GM10266 (cell line): Measurements from ENCODE around the gene ERN1.
"Not testable (repeated sequence)": the region's sequence is repeated elsewhere in the genome, so short reads cannot be mapped to it uniquely, and the experiment has no call there.

Experiments
- DNase-seq: peaks from one replicate; pipeline ENCODE4 v3.0.0; 2012; ENCODE audit errors: extremely low spot score
- TF ChIP-seq, protein P1 (sequence below): IDR thresholded peaks from 2 replicates; pipeline ENCODE4 v1.5.1; 2012; ENCODE audit warnings: mild to moderate bottlenecking, low read depth; ENCODE audit not compliant: control insufficient read depth, insufficient read depth; ENCODE audit errors: missing control alignments

Gene ERN1

DNA sequence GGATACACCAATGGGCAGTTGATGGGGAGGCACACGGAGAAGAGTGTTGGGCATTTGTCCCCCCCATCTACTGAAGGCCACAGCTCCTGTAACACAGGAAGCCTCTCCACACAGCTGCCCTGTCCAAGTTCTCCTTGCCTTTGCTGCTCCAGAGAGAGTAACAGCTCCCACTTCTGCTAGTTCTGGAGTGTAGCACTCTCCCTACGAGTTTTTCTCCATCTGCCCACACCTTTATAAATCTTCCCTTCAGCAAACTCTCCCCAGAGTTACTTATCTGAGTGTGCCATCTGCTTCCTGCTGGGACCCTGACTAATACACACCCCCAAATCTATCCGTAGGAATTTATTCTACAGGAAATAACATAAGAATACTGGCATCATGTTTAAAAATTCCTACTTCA is 42.6 kb upstream of the ERN1 start:
- TF ChIP-seq, protein P1, sequence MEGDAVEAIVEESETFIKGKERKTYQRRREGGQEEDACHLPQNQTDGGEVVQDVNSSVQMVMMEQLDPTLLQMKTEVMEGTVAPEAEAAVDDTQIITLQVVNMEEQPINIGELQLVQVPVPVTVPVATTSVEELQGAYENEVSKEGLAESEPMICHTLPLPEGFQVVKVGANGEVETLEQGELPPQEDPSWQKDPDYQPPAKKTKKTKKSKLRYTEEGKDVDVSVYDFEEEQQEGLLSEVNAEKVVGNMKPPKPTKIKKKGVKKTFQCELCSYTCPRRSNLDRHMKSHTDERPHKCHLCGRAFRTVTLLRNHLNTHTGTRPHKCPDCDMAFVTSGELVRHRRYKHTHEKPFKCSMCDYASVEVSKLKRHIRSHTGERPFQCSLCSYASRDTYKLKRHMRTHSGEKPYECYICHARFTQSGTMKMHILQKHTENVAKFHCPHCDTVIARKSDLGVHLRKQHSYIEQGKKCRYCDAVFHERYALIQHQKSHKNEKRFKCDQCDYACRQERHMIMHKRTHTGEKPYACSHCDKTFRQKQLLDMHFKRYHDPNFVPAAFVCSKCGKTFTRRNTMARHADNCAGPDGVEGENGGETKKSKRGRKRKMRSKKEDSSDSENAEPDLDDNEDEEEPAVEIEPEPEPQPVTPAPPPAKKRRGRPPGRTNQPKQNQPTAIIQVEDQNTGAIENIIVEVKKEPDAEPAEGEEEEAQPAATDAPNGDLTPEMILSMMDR, result no peak
- no peak for DNase-seq

DNA sequence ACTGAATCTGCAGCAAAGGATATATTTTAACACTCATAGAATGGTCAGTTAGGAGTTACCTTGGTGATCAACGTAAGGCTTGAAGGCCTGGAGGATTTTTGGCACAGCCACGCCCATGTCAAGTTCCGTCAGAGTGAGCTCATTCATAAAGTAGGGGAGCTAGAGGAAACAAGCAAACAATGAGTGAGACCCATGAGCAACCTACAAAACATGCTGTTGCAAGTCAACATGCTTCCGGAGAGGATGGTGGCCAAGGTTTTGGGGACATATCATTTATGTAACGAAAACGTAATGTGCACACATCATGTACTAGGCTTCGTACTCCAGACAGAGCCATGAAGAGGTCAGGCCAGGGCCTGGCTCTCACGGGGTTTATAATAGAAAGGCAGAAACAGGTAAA is 41.1 kb upstream of the ERN1 start:
- TF ChIP-seq, protein P1, result no peak
- no peak for DNase-seq

DNA sequence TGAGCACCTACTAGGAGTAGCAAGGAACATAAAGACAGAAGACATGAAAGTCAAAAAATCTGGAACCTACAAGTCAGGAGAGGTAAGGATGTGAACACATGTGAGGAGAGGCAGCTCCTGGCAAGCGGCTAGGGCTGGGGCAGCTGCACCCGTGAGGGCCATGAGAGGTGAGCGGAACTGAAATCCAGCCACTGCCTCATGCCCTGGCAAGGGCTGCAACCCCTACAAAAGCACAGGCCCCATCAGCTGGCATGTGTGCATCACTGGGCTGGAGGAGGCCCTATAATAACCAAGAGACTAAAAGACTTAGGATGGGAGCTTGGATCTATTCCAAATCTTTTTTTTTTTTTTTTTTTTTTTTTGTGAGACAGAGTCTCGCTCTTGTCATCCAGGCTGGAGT is 40.3 kb upstream of the ERN1 start:
- TF ChIP-seq, protein P1, result no peak
- no peak for DNase-seq

DNA sequence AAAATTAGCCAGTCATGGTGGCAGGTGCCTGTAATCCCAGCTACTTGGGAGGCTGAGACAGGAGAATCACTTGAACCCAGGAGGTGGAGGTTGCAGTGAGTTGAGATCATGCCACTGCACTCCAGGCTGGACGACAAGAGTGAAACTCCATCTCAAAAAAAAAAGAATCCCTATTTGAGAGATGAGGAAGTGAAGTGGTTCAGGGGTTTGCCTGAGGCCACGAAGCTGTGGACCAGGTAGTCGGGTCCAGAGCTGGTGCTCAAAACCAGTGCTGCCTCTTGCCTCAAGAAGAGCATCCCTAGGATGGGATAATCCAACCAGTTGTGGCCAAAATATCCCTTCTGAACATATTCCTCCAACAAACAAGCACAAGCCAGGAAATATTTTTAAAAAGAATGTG is 37.7 kb upstream of the ERN1 start:
- not testable (repeated sequence) for DNase-seq

DNA sequence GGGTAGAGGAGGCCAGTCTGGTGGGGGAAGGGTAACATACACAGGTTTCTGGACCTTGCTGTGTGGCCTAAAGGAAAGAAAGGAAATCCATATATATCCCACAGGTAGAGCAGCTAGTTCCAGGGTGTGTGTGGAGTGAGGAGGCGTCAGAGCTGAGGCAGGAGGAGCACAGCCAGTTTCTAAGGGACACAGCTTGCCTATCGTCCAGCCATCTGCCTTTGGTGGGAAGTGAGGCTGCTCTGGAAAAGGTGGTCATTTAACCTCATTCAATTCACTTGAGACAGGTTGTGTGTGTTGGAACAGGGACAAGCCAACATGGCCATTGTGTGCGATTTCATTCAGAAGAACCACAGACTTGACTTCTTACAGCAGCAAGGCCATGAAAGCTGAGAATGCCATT is 36.9 kb upstream of the ERN1 start:
- TF ChIP-seq, protein P1, result no peak
- no peak for DNase-seq

DNA sequence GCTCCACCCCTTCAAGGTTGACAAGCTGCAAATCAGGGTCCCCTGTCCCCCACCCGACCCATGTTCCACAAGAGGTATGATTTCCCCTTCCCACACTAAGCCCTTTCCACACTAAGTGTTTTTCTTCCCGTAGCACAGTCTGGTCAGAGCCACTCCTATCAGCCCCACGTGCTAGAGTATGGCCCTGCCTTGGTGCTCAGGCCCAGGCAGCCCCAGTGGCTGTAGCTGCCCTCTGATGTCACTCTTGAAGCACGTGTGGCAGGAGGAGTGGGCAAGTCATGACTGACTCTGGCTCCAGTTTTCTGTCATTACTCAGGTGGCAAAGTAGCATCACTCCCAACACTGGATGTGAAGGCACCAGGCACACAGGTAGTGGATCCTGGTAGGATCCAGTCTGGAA is 35.4 kb upstream of the ERN1 start:
- TF ChIP-seq, protein P1, result no peak
- DNase-seq, result no peak

DNA sequence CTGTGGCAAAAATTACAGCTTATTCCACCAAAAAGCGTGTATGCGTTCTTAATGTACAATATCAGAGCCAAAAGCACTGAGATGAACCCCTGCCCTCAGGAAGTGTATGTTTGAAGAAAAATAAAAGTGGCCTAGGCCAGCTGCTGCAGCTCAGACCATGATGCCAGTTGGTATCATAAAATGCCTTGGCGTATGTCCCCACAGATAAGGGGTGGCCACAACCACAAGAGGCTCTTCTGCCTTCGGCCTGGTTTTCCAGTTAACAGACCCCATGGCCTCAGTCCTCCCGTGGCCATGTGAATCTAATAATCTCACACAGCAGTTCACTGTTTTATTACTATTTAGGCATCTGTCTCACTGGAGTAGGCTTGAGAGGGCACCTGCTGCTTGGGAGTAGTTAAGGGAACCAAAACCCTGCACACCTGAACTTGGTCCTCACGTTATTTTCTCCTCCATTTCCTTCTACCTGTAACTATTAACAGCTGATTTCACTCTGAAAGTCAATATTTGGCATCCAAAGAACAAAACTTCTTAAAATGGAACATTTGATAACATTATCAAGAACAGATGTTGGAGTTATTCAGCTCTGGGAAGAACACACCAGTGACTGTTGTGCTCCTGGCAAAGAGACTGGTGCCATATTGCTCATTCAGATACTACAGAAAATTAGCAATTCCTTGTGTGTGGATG is 34.8 kb upstream of the ERN1 start:
- TF ChIP-seq, protein P1, result no peak
- DNase-seq, result no peak

DNA sequence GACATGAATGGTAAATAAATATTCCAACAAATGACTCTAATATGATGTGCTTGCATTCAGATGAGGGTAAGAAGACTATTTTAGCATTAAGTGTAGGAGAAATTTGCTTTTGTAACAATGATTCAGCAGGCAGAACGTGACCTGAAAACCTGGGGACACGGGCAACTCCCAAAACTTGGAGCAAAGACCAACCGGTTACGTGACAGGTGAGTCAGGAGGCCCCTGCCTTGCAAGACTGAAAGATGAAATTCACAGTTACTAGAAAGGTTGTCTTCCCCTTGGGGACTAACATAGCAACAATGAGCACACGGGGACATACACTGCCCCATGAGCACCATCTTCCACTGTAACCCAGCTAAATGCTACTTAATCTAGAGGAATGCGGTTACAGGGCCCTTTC is 33.5 kb upstream of the ERN1 start:
- TF ChIP-seq, protein P1, result no peak
- no peak for DNase-seq
